Activated naive CD4-positive, alpha-beta T cell treated with anti-CD3 and anti-CD28 coated beads for 36 hours (primary cell): Measurements from ENCODE around the gene ESR2. TPM values are rescaled to one million over a fixed set of nuclear protein-coding genes. Genes with fewer than 3 reads are reported as not detected.

ENCODE experiments used
- CTCF ChIA-PET: fragments of 350-600 bp; sonication (Branson Sonifier 250); formaldehyde crosslinking; loops from one replicate; lab custom pipeline; 2021; ENCODE audit warnings: antibody characterized with exemption; lab: Charles Lee
- DNase-seq: peaks from one replicate; pipeline ENCODE4 v3.0.0-alpha.2; 2020
- H3K27ac Mint-ChIP-seq: one replicate; pipeline ENCODE4 v1.8.0; 2021; ENCODE audit warnings: mild to moderate bottlenecking, mixed read lengths
- H3K27me3 Mint-ChIP-seq: one replicate; pipeline ENCODE4 v1.8.0; 2021; ENCODE audit warnings: low read depth, mixed read lengths
- H3K36me3 Mint-ChIP-seq: one replicate; pipeline ENCODE4 v1.8.0; 2021; ENCODE audit warnings: low read depth, mixed read lengths
- H3K4me1 Mint-ChIP-seq: one replicate; pipeline ENCODE4 v1.8.0; 2021; ENCODE audit warnings: low read depth, mixed read lengths
- H3K4me3 Mint-ChIP-seq: one replicate; pipeline ENCODE4 v1.8.0; 2021; ENCODE audit warnings: mild to moderate bottlenecking, moderate library complexity, mixed read lengths
- H3K9me3 Mint-ChIP-seq: one replicate; pipeline ENCODE4 v1.8.0; 2021; ENCODE audit warnings: mixed read lengths
- intact Hi-C: fragments of 100-400 bp; cut with micrococcal nuclease; formaldehyde crosslinking; loops from one replicate; pipeline ENCODE4 v1.15.1; 2023
- total RNA-seq, 2 experiments: library from RNA; stranded (reverse); gene quantifications; one replicate each; pipeline ENCODE4 v1.2.3, GENCODE V29; 2021

The ESR2 gene
- total RNA-seq, 2 experiments from 2014 or later: 0.27 to 0.43 TPM

GRCh38 chr14:64091217-64091616 lies 203.0 kb downstream of the ESR2 start:
- Mint-ChIP-seq H3K4me1 (peaks cover 4% of the 10 kb centered on the region), H3K36me3 (peaks cover 6% of the 10 kb centered on the region), H3K27ac (no peak overlapping the region), H3K4me3 (no peak overlapping the region), H3K9me3 (no peaks in the 10 kb centered on the region), H3K27me3 (no peaks in the 10 kb centered on the region)
- DNase-seq: no peak
- CTCF ChIA-PET: no interaction called here
- intact Hi-C loops: no loop called here

- H3K36me3 Mint-ChIP-seq: peaks cover 6% of the 10 kb centered on the region
- no peak for DNase-seq
- H3K4me1 Mint-ChIP-seq: no peaks in the 10 kb centered on the region
- intact Hi-C loops: no loop called here
- H3K4me3 Mint-ChIP-seq: no peak overlapping the region
- no peaks in the 10 kb centered on the region for H3K9me3 Mint-ChIP-seq
- CTCF ChIA-PET: no interaction called here
- no peak overlapping the region for H3K27ac Mint-ChIP-seq
- H3K27me3 Mint-ChIP-seq: no peaks in the 10 kb centered on the region
These were observed 204.3 kb downstream of the ESR2 start for GRCh38 chr14:64089920-64090319.

GRCh38 chr14:64088647-64088964 lies 205.6 kb downstream of the ESR2 start:
- peaks cover 6% of the 10 kb centered on the region for H3K36me3 Mint-ChIP-seq

GRCh38 chr14:64082837-64083236 lies 211.3 kb downstream of the ESR2 start:
- Mint-ChIP-seq H3K4me3 (no peak overlapping the region), H3K9me3 (no peaks in the 10 kb centered on the region), H3K27me3 (no peaks in the 10 kb centered on the region), H3K27ac (no peak overlapping the region), H3K36me3 (peaks cover 11% of the 10 kb centered on the region), H3K4me1 (no peaks in the 10 kb centered on the region)
- DNase-seq: no peak
- CTCF ChIA-PET: no interaction called here
- intact Hi-C loops: no loop called here

More at GRCh38 chr14:64088647-64088964, 205.6 kb downstream of the ESR2 start:
- intact Hi-C loops: no loop called here
- Mint-ChIP-seq H3K27ac (no peak overlapping the region), H3K9me3 (no peaks in the 10 kb centered on the region), H3K27me3 (no peaks in the 10 kb centered on the region), H3K4me1 (no peaks in the 10 kb centered on the region), H3K4me3 (no peak overlapping the region)
- no peak for DNase-seq
- CTCF ChIA-PET: interaction anchor here (1.0 kb wide), 1 partner anchor 215 kb away, joined by 3 read pairs; no protein-coding TSS in a partner anchor

DNA sequence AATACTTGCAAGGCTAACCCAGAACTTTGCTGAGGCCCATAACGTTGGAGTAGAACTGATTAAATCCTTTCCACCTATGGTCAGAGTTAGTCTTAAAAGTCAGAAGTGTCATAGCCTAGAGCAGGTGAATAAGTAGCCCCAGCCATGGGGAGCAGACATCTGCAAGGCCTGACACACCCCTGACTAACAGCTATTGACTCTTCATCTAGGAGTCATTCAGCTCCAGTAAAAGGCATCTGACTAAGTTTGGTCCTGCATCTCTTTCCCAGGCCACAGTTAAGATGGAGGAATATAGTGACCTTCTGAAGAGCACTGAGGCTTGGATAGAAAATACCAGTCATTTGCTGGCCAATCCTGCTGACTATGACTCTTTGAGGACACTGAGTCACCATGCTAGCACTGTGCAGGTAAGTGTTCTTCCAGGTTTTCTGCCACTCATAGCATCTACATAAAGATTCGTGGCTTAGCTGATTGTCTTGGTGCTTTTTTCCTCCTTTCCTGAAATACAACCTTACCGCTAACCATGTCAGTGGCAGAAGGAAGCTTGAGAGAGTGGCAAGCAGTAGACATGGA lies 212.9 kb downstream of the ESR2 start:
- Mint-ChIP-seq H3K4me3 (no peak overlapping the region), H3K9me3 (no peaks in the 10 kb centered on the region), H3K27me3 (no peaks in the 10 kb centered on the region), H3K4me1 (no peaks in the 10 kb centered on the region), H3K36me3 (peaks cover 10% of the 10 kb centered on the region), H3K27ac (no peak overlapping the region)
- CTCF ChIA-PET: interaction anchor here (0.6 kb wide), 1 partner anchor 224 kb away, joined by 5 read pairs; no protein-coding TSS in a partner anchor
- DNase-seq: no peak
- intact Hi-C loops: no loop called here

DNA sequence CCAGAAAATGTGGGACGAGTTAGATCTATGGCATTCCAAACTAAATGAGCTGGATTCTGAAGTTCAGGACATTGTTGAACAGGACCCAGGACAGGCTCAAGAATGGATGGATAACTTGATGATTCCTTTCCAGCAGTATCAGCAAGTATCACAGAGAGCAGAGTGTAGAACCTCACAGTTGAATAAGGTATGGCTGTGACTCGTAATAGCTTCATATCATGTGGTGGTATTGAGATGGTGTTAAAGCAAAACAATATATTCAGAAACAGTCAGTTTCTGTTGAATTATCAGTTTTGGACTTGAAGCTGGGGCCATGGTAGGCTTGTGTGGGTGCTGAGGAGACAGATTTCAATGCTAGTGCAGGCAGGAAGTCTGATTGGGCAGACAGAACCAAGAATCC lies 213.7 kb downstream of the ESR2 start:
- Mint-ChIP-seq H3K4me1 (no peaks in the 10 kb centered on the region), H3K27ac (no peak overlapping the region), H3K4me3 (no peak overlapping the region), H3K36me3 (peaks cover 12% of the 10 kb centered on the region), H3K9me3 (no peaks in the 10 kb centered on the region), H3K27me3 (no peaks in the 10 kb centered on the region)
- CTCF ChIA-PET: no interaction called here
- no peak for DNase-seq
- intact Hi-C loops: no loop called here

- H3K4me1 Mint-ChIP-seq: peaks cover 3% of the 10 kb centered on the region
- intact Hi-C loops: no loop called here
- DNase-seq: no peak
- H3K9me3 Mint-ChIP-seq: no peaks in the 10 kb centered on the region
- H3K27ac Mint-ChIP-seq: no peak overlapping the region
- no peak overlapping the region for H3K4me3 Mint-ChIP-seq
- H3K36me3 Mint-ChIP-seq: peaks cover 22% of the 10 kb centered on the region
- CTCF ChIA-PET: interaction anchor here (0.6 to 1.4 kb wide), 4 partner anchors 15 to 520 kb away, joined by 3 to 5 read pairs (median 4); no protein-coding TSS in a partner anchor
- H3K27me3 Mint-ChIP-seq: no peaks in the 10 kb centered on the region
These were observed 218.6 kb downstream of the ESR2 start for GRCh38 chr14:64075613-64076005.

DNA sequence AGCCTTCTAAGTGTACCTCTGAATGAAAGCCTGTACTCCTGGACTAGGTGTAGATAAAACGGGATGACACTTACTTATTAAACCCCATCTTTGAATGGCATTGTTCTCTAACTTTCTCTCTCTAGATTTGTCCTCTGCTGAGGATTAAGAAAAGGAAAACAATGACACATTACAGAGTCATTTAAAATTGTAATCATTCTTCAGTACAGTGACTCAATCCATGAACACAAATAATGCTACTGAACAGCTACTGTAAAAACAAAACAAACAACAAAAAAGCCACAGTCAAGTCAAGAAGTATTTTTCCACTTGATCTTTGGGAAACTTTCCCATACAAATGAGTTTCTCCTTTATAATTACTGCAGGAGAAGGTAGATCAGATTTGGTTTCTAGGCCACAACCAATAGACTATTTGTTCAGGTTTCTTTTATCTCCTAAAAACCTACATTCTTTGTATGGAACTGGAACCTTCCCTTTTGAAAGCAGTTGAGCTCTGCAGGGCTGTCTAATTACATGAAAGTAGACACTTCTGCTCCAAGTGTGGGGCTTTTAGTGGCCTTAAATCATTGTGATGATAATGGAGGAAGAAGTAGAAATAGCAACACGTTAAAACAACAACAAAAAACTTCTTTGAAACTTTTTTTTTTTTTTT lies 219.1 kb downstream of the ESR2 start:
- Mint-ChIP-seq H3K36me3 (peaks cover 21% of the 10 kb centered on the region), H3K4me1 (peaks cover 3% of the 10 kb centered on the region), H3K27ac (no peak overlapping the region), H3K27me3 (no peaks in the 10 kb centered on the region), H3K9me3 (no peaks in the 10 kb centered on the region), H3K4me3 (no peak overlapping the region)
- intact Hi-C loops: no loop called here
- no peak for DNase-seq
- CTCF ChIA-PET: interaction anchor here (0.6 to 1.4 kb wide), 4 partner anchors 14 to 519 kb away, joined by 3 to 5 read pairs (median 4); no protein-coding TSS in a partner anchor

GRCh38 chr14:64069634-64070359 lies 224.4 kb downstream of the ESR2 start:
- Mint-ChIP-seq H3K4me3 (no peak overlapping the region), H3K9me3 (no peaks in the 10 kb centered on the region), H3K27me3 (no peaks in the 10 kb centered on the region), H3K36me3 (peaks cover 13% of the 10 kb centered on the region), H3K4me1 (peaks cover under 1% of the 10 kb centered on the region), H3K27ac (no peak overlapping the region)
- intact Hi-C loops: no loop called here
- DNase-seq: no peak
- CTCF ChIA-PET: no interaction called here

DNA sequence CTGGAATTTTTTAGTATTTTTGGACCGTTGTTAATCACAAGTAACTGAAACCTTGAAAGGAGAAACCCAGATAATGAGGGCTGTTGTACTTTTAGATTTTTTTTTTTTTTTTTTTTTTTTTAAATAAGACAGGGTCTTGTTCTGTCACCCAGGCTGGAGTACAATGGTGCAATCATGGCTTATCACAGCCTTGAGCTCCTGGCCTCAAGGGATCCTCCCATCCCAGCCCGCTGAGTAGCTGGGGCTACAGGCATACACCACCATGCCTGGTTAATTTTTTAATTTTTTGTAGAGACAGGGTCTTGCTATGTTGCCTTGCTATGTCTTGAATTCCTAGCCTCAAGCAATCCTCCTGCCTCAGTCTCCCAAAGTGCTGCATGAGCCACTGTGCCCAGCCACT lies 229.7 kb downstream of the ESR2 start:
- no peaks in the 10 kb centered on the region for H3K4me1 Mint-ChIP-seq
- CTCF ChIA-PET: interaction anchor here (0.6 kb wide), 1 partner anchor 106 kb away, joined by 3 read pairs; no protein-coding TSS in a partner anchor

DNA sequence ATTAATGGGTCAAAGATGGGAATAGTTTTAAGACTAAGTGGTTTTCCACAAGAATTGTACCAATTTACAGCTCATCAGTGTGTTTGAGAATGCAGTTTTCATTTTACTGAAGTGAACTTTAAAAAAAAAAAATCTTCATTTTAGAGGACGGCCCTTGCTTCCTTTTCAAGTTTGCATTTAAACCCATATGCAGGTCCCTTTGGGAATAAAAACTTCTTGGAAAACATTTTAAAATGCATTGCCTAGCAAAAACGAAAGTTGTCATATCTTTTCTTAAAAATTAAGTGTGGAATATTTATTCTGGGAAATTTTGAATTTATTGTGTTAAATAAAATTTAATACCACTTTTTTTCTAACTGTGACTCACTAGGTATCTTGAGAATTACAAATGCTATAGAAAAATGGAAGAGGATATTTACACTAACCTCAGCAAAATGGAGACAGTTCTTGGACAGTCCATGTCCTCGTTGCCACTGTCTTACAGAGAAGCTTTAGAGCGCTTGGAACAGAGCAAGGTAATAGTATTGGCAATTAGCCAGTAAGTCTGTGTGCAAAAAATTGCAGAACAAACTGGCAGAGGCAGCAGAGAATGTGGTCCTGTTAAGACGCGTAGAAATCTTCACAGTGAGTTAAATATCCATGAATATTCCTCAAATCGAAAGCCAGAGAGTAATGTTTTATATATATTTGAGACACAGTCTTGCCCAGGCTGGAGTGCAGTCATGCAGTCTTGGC lies 231.6 kb downstream of the ESR2 start:
- intact Hi-C loops: no loop called here
- Mint-ChIP-seq H3K27me3 (no peaks in the 10 kb centered on the region), H3K27ac (no peak overlapping the region)

More for the DNA sequence above, 229.7 kb downstream of the ESR2 start:
- DNase-seq: no peak
- no peaks in the 10 kb centered on the region for H3K9me3 Mint-ChIP-seq
- H3K27me3 Mint-ChIP-seq: no peaks in the 10 kb centered on the region
- H3K27ac Mint-ChIP-seq: no peak overlapping the region
- H3K36me3 Mint-ChIP-seq: peaks cover 5% of the 10 kb centered on the region
- intact Hi-C loops: no loop called here
- H3K4me3 Mint-ChIP-seq: no peak overlapping the region

GRCh38 chr14:64061706-64062105 lies 232.5 kb downstream of the ESR2 start:
- Mint-ChIP-seq H3K27ac (no peak overlapping the region), H3K4me1 (no peaks in the 10 kb centered on the region), H3K9me3 (no peaks in the 10 kb centered on the region), H3K27me3 (no peaks in the 10 kb centered on the region), H3K4me3 (no peak overlapping the region), H3K36me3 (peaks cover 12% of the 10 kb centered on the region)
- CTCF ChIA-PET: interaction anchor here (1.3 kb wide), 1 partner anchor 242 kb away, joined by 3 read pairs; no protein-coding TSS in a partner anchor
- DNase-seq: no peak
- intact Hi-C loops: no loop called here

More for the DNA sequence above, 231.6 kb downstream of the ESR2 start:
- H3K36me3 Mint-ChIP-seq: peaks cover 7% of the 10 kb centered on the region
- H3K4me3 Mint-ChIP-seq: no peak overlapping the region
- no peaks in the 10 kb centered on the region for H3K4me1 Mint-ChIP-seq
- no peak for DNase-seq
- no peaks in the 10 kb centered on the region for H3K9me3 Mint-ChIP-seq
- CTCF ChIA-PET: interaction anchor here (0.6 to 1.3 kb wide), 2 partner anchors 62 to 241 kb away, joined by 3 to 6 read pairs; no protein-coding TSS in a partner anchor
